ENCODE results near the gene RAB25.

RAB25 gene

DNA sequence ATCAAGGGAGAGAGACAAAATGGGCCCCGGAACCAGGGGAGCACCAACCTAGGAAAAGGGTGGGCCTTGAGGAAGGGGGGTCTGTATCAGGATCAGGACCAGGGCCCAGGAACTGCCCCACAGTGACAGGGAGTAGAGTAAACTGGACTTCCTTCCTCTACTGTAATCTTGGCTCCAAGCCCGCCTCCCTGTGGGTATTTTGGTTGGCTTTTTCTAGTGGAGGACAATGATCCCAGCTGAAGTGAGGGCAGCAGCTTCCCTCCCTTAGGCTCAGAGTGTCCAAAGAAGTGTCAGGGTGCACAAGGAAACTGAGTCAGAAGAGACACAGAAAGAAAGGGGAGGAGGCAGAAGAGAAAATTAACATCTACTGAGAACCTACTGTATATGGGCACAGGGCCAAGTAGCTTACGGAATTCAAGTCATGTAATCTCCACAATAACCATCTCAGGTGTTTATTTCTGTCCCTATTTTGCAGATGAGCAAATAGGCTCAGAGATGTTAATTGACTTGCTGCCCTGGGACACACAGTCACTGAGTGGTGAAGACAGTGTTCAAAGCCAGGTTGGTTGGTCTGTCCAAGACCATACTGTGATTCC, 12.2 kb upstream of the RAB25 start:
- DNase-seq (ENCODE audit: extremely low read depth, low read depth): no peak
- TF ChIP-seq, protein P1, sequence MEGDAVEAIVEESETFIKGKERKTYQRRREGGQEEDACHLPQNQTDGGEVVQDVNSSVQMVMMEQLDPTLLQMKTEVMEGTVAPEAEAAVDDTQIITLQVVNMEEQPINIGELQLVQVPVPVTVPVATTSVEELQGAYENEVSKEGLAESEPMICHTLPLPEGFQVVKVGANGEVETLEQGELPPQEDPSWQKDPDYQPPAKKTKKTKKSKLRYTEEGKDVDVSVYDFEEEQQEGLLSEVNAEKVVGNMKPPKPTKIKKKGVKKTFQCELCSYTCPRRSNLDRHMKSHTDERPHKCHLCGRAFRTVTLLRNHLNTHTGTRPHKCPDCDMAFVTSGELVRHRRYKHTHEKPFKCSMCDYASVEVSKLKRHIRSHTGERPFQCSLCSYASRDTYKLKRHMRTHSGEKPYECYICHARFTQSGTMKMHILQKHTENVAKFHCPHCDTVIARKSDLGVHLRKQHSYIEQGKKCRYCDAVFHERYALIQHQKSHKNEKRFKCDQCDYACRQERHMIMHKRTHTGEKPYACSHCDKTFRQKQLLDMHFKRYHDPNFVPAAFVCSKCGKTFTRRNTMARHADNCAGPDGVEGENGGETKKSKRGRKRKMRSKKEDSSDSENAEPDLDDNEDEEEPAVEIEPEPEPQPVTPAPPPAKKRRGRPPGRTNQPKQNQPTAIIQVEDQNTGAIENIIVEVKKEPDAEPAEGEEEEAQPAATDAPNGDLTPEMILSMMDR (IDR thresholded peaks at IDR 0.05; ENCODE audit: low read depth, low read length): no peak

DNA sequence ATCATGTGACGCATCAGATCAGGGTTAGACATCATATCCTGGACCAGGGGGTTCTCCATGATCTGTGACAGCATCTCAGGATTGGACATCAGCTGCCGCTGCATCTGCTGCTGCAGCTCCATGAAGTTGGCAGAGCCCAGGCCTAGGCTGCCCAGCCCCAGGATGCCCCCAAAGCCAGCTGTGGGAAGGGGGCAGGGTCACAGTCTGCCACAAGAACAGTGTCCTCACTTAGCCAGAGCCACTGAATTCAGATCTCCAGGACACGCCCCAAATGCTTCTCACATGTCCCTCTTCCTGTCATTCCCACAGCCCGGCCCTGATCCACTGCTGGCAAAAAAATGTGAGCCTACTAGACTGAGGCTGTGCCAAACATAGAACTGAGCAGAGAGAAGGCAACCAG, 10.6 kb upstream of the RAB25 start:
- TF ChIP-seq, protein P1 (IDR thresholded peaks at IDR 0.05; ENCODE audit: low read depth, low read length): no peak
- DNase-seq (ENCODE audit: extremely low read depth, low read depth): no peak

DNA sequence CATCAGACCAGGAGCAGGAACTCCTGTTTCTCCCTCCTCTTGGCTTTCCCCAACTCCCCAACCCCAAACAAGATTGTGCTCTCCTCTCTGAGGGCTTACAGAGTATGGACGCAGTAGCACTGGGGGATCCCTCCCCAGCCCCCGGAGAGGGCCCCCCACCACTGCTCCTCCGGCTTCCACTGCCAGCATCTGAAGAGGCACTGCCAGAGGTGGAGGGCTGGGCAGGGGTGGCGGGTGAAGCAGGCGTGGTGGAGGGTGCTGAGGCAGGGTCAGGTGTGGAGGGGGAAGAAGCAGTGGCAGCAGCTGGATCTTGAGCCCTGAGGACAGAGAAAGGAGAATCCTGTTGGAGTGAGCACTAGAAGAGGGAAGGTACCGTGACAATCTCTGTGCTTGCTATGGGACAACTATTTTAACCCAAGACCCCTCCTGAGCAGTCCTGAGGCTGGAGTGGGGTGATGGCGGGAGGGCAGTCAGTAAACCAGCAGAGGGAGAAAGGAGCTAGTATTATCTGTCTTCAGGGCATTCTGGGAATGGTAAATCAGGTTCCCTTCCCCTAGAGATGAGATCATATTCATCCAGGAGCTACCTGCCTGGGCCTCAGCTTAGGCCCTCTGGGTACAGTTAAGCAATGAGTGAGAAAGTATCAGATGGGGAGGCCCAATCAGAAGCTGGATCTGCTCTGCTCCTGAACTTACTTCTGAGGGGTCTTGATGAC, 9.8 kb upstream of the RAB25 start:
- no peak for DNase-seq (ENCODE audit: extremely low read depth, low read depth)
- TF ChIP-seq, protein P1 (IDR thresholded peaks at IDR 0.05; ENCODE audit: low read depth, low read length): no peak

DNA sequence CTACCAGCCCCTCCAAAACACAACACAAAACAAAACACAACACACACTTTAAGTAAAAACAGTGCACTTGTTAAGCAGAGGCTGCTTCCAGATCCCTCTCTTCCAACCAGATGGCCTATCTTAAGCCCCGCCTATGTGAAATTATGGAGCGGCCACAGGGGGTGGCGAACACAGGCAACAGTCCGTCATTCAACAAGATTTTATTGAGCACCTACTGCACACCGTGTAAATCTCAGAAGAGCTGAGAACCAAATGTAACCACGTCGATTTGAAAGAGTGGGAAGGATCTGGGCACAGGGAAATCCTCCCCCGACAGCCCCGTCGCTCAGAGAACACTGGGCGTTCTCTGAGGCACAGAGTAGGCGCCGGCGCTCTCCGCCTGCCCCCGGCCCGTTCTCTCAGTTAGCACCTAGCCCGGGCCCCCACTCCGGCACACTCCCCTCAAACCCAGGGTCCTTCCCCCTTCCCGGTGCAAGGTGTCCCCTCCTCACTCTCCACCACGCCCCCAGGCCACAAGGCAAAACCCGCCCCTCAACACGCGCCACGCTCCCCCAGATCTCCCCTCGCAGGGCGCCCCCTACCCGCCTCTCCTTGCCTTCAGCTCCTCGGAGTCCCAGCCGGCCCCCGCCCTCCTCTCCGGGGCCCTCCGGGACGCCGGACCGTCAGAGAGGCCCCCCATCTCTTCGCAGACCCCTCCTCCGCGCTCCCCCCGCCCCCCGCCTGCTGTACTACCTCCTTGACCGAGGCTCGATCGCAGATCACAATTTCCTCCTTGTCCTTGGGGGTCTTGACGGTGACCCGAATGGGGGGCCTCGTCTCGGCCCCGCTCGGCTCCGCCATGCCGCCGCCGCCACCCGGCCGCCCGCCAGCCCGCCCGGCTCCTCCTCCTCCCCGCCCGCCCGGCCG, 7.8 kb upstream of the RAB25 start:
- no peak for DNase-seq (ENCODE audit: extremely low read depth, low read depth)
- TF ChIP-seq, protein P1 (IDR thresholded peaks at IDR 0.05; ENCODE audit: low read depth, low read length): peak; percentile 27

DNA sequence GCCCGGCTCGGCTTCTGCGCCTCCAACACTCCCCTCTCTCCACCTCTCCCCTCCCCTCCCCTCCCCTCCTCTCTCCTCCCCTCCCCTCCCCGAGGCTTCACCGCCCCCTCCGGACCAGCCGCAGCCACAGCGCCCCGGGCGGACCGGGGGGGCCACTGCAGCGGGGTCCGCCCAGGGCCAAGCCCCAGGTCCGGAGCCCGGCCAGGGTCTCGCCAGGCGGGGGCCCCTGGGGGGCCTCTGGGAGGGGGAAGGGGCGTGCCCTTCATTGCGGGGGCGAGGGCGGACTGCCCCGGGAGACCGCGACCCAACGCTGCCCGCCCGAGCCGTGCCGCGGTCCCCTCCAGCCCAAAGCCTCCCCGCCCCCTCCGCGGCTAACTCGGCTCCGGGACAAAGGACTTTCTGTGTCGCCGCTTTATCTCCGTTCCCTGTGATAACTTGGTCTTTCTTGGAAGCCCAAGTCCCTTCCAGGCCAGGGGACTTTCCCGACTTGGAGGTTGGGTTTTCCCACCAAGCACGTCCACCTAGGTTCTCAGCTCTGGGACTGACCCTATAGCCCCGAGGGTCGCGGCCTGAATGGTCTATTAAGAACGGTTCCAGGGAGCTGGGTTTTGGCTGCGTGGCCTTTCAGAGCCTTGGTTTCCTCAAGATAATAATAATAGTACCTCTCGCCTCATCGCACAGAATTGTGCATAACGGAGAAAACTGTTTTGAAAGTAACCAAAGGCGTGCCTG, 7.0 kb upstream of the RAB25 start, which contains the start of gene UBQLN4:
TSS of gene UBQLN4 (minus strand) at position 31 of the 732 bp plus-strand sequence. CDS start 97 bp downstream, outside the sequence.
- peak; percentile 70 for DNase-seq (ENCODE audit: extremely low read depth, low read depth)
- TF ChIP-seq, protein P1 (IDR thresholded peaks at IDR 0.05; ENCODE audit: low read depth, low read length): peak; percentile 32

DNA sequence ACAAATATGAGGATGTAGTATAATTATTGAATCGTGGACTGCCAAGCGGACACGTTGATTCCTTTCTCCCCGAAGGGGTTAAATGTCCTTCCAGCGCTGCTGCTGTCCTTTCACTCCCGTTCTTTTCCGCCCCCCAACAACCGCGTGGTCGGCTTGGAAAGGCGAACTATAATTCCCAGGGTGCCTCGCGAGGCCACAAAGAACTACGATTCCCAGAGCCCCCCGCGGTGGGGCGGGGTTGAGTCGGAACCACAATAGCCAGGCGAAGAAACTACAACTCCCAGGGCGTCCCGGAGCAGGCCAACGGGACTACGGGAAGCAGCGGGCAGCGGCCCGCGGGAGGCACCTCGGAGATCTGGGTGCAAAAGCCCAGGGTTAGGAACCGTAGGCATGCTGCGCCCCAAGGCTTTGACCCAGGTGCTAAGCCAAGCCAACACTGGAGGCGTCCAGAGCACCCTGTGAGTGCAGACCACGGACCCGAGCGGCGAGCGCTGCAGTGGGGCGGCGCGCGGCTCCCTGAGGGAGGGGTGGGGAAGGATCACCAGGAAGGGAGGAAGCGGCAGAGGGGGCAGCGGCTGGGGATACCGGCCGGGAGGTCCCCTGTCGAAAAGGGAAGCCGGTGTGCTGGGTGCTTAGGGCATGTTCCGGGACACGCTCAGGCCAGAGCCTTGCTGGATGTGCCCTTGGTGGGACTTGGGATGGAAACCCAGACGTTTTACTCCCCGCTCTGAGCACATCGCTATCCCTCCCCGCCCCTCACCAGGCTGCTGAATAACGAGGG, 6.3 kb upstream of the RAB25 start, which contains the start of gene LAMTOR2:
TSS of gene LAMTOR2 (plus strand) at position 283 of the 781 bp plus-strand sequence. CDS start at position 391, 108 bp downstream.
- DNase-seq (ENCODE audit: extremely low read depth, low read depth): peak; percentile 83
- TF ChIP-seq, protein P1 (IDR thresholded peaks at IDR 0.05; ENCODE audit: low read depth, low read length): no peak; the same call in 1 of the 2 replicates

Measured in AG09319 (cell line).